Amygdala (tissue), 56 donors: Measurements from ENCODE around the gene CES3.
"Not testable (repeated sequence)": the region's sequence is repeated elsewhere in the genome, so short reads cannot be mapped to it uniquely, and the experiment has no call there.

Experiments
- DNase-seq, 56 donors: peaks; one replicate each; lab custom pipeline; 2025; lab: John Stamatoyannopoulos, UW

Gene CES3

DNA sequence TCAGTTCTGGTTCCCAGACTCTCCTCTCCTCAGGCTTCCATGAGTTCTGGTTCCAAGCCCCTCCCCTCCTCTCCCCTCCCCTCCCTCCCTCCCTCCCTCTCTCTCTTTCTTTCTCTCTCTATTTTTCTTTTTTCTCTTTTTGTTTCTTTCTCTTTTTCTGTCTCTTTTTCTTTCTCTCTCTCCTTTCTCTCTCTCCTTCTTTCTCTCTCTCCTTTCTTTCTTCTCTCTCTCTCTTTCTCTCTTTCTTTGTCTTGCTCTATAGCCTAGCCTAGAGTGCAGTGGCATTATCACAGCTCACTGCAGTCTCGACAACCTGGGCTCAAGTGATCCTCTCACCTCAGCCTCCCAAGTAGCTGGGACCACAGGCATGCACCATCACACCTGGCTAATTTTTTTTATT is 796 bp upstream of the CES3 start:
- no peak for DNase-seq

DNA sequence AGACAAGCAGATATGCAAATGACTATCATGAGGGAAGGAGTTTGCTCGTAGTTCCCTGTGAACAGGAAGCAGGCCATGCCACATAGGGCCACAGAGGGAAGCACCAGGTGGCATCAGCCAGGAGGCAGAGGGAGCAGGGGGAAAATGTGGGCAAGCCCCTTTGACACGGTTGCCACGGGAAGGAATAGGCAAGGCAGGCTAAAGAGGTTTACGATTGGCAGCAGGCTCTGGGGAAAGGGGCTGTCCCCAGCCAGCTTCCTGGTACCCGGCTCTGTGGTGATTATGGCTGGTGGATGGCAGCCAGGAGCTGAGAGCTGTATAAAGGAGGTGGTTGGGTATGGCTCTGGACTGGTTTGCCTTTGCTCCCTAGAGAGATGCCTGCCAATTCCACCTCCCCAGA is 848 bp downstream of the CES3 start:
- DNase-seq: no peak

DNA sequence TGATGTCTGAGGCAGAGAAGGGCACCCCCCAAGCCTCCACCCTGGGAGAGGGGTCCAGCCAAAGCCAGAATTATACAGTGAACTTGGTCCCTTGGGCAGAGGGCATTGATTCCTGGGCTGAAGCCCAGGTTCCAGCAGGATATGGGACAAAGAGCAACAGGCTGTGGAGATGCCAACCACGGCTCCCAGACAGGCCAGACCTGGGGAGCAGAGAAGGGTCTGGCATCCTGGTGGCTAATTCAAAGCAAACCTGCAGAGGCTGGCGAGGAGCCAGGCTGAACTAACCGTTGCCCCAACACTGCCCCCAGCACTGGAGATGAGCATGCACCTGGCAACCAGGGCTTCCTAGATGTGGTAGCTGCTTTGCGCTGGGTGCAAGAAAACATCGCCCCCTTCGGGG is 3.0 kb downstream of the CES3 start:
- no peak for DNase-seq

DNA sequence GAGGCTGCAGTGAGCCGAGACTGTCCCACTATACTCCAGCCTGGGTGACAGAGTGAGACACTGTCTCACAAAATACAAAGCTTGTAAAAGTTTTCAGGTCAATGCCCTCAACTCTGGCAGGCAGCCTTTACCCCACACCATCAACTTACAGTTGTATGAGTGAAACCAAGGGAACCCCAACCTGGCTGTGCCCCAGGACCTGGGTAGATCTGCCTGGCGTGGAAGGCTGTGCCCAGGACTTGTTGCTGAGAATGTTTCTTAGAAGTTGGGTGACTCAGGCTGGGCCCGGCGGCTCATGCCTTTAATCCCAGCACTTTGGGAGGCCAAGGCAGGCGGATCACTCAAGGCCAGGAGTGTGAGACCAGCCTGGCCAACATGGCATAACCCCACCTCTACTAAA is 7.8 kb downstream of the CES3 start:
- DNase-seq: peak in 5 of 56 donors; percentile 11 to 50 (median 24)

DNA sequence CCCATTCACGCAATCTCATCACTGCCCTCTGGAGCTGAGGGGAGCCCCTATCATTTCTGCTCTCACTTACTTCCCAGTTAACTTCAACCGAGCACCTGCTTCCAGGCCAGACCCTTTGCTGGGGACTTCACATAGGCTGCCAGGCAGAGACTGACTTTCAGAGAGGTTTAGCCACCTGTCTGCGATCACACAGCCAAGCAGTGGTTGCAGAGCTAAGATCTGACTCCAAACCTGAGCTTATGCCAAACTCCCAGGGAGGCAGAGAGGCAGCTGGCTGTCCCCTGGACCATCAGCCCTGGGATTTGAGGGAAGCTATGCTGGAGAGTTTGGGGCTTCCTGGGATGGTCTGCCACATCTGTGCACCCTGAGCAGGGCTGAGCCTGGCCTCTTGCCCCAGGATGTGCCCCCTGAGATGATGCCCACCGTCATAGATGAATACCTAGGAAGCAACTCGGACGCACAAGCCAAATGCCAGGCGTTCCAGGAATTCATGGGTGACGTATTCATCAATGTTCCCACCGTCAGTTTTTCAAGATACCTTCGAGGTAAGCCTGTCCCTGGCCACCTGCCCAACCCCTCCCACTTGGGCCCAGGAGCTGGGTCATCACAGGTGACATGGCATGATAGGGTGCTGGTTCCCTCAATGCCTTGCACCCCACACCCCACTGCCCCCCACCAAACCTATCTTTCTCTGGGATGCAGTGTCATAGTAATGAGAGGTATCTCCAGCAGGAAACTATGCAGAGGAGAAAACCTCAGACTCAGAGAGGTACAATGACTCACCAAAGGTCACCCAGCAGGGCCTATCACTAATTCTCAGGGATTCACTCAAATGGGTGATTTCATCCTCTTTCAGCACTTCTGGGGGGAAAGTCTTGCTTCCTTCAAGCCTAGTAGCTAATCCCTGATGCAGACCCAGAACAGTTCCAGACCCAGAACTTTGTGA is 10.0 kb downstream of the CES3 start:
- no peak for DNase-seq

DNA sequence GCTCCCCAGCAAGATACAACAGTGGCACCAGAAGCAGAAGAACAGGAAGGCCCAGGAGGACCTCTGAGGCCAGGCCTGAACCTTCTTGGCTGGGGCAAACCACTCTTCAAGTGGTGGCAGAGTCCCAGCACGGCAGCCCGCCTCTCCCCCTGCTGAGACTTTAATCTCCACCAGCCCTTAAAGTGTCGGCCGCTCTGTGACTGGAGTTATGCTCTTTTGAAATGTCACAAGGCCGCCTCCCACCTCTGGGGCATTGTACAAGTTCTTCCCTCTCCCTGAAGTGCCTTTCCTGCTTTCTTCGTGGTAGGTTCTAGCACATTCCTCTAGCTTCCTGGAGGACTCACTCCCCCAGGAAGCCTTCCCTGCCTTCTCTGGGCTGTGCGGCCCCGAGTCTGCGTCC is 11.9 kb downstream of the CES3 start:
- DNase-seq: no peak

DNA sequence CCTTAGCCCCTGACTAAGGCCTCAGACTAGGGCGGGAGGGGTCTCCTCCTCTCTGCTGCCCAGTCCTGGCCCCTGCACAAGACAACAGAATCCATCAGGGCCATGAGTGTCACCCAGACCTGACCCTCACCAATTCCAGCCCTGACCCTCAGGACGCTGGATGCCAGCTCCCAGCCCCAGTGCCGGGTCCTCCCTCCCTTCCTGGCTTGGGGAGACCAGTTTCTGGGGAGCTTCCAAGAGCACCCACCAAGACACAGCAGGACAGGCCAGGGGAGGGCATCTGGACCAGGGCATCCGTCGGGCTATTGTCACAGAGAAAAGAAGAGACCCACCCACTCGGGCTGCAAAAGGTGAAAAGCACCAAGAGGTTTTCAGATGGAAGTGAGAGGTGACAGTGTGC is 12.7 kb downstream of the CES3 start:
- no peak for DNase-seq

DNA sequence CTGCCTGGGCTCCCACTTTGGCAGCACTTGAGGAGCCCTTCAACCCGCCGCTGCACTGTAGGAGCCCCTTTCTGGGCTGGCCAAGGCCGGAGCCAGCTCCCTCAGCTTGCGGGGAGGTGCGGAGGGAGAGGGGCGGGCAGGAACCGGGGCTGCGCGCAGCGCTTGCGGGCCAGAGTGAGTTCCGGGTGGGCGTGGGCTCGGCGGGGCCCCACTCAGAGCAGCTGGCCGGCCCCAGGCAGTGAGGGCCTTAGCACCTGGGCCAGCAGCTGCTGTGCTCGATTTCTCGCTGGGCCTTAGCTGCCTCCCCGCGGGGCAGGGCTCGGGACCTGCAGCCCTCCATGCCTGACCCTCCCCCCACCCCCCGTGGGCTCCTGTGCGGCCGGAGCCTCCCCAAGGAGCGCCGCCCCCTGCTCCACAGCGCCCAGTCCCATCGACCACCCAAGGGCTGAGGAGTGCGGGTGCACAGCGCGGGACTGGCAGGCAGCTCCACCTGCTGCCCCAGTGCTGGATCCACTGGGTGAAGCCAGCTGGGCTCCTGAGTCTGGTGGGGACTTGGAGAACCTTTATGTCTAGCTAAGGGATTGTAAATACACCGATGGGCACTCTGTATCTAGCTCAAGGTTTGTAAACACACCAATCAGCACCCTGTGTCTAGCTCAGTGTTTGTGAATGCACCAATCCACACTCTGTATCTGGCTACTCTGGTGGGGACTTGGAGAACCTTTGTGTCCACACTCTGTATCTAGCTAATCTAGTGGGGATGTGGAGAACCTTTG is 13.3 kb downstream of the CES3 start:
- DNase-seq: not testable (repeated sequence)

DNA sequence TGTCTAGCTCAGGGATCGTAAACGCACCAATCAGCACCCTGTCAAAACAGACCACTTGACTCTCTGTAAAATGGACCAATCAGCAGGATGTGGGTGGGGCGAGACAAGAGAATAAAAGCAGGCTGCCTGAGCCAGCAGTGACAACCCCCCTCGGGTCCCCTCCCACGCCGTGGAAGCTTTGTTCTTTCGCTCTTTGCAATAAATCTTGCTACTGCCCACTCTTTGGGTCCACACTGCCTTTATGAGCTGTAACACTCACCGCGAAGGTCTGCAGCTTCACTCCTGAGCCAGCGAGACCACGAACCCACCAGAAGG is 13.8 kb downstream of the CES3 start:
- not testable (repeated sequence) for DNase-seq

DNA sequence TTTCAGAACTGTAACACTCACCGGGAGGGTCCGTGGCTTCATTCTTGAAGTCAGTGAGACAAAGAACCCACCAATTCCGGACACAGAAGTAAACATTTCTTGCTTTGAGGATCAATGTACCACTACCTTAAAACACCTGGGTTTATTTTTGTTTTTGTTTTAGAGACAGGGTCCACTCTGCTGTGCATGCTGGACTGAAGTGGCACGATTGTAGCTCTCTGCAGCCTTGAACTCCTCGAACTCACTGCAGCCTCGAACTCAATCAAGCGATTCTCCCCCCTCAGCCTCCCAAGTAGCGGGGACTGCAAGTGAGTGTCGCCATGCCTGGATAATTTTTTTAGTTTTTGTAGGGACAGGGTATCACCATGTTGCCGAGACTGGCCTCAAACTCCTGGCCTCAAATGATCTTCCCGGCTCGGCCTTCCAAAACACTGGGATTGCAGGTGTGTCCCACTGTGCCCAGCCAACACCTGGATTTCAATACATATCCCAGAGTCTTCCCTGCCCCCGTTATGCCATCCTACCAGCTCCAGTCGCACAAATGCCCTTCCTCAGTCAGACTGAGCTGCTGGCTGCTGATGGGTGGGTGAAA is 14.3 kb downstream of the CES3 start:
- DNase-seq: no peak

DNA sequence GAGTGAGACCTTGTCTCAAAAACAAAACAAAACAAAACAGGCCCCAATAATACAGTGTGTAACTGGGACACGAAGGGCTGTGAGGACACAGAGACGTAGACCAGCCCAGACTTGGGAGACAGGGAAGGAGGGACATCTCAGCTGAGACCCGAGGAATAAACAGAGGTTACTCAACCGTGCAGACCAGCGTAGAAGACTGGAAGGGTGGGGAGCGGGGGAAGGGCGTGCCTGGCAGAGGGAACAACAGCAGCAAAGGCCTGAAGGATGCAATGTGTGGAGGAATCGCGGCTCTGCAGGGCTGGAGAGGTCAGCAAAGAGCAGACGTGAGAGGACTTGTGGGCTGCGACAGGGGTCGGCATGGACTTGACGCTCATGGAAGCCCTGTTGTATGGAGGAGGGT is 15.7 kb downstream of the CES3 start:
- DNase-seq: no peak

DNA sequence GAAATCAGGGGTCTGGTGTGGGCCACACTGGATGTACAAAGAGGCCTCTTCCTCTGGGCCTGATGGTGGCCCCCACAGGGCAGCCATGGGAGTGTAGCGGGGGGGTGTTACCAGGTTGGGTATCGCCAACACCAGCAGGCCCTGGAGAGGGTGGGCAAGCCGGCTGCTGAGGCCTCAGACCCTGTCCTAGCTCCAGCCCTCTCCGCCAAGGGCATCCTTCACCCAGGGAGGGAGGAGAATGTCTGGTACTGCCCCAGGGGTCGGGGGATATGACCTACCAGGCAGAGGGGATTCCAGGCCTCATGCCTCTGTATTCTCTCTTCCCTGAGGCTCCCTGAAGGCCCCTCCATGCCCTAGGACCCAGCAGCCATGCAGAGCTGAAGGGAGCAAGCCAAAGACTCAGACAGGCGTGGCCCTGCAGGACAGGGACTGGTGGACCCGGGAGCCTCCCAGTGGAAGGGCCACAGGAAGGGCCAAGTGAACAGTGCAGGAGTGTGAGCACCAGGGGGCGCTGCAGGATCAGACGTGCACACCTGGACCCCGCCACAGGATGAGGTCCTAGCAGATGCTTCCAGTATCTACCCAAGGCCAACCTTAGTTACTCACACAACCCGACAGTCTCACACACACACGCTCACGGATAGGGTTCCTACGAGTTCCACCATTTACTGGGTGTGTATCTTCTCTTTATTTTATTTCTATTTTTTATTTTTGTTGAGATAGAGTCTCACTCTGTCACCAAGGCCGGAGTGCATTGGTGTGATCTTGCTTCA is 16.5 kb downstream of the CES3 start:
- peak in 55 of 56 donors; percentile 30 to 94 (median 73) for DNase-seq

DNA sequence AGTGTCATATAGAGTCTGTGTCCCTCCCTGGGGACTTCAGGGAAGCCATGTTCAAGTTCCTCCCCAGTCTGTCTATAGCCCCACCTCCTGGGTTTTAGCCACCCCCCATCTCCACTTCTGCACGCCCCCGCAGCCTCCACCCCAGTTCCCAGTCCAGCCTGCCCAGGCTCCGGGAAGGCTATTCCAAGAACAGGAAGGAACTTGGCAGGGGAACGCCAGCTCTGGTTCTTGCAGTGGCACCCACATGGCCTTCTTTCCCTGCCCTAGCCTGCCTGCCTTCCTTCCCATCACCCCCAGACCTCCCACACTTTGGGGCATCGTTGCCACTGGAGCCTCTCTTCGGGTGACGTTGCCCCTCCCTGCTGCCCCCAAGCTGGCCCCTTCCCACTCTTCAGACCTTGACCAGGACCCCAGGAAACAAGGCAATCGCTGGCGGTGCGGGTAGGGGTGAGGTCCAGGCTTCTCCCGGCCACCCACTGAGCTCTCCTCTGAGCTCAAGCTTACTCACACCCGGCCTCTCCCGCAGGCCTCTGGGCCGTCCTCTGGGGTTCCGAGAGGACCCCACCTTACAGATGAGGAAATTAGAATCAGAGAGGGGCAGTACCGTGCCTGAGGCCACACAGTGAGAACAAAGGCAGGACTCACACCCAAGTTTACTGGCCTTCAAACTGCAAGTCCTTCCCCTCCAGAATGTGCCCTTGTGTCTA is 18.1 kb downstream of the CES3 start:
- DNase-seq: peak in 4 of 56 donors; percentile 4 to 19 (median 12)

DNA sequence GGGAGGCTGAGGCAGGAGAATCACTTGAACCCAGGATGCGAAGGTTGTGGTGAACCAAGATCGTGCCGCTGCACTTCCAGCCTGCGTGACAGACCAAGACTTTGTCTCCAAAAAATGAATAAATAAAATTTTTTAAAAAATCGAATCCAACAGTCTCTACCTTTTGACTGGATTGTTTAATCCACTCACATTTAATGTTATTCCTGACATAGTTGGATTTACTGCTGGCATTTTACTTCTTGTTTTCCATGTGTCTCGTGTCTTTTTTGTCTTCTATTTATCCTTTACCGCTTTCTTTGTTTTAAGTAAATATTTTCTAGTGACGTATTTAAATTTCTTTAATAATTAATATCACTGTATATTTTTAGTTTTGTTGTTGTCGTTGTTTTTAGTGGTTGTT is 22.0 kb downstream of the CES3 start:
- DNase-seq: no peak

DNA sequence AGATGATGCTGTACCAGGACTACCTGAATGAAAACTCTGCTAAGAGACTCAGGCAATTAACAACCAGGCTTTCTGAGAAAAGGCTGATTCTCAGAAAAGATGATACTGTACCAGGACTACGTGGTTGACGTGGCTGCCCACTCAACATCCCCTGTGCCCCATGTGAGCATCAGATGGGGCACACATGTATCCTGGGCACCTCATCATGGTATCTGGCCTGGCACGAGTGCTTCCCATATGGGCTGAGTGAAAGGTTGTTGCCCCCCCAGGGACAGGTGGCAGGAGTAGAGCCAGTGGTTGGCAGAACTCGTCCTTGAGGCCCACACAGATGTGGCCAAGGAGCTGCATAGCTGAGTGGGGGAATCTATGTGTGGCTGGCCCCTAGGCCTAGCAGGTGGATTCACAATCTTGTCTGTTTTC is 23.8 kb downstream of the CES3 start:
- DNase-seq: no peak

DNA sequence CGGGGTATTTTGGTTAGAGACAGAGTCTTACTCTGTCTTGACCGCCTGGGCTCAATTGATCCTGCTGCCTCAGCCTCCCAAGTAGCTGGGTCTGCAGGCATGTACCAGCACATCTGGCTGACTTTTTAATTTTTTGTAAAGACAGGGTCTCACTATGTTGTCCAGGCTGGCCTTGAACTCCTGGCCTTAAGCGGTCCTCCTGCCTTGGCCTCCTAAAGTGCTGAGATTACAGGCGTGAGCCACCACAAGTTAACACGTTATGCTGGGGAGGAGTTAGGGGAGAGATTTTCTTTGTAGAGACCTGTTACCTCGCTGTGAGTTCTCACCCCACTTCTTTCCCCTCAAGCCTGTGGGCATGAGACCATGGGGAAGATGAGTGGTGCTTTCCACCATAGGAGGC is 25.5 kb downstream of the CES3 start:
- no peak for DNase-seq

DNA sequence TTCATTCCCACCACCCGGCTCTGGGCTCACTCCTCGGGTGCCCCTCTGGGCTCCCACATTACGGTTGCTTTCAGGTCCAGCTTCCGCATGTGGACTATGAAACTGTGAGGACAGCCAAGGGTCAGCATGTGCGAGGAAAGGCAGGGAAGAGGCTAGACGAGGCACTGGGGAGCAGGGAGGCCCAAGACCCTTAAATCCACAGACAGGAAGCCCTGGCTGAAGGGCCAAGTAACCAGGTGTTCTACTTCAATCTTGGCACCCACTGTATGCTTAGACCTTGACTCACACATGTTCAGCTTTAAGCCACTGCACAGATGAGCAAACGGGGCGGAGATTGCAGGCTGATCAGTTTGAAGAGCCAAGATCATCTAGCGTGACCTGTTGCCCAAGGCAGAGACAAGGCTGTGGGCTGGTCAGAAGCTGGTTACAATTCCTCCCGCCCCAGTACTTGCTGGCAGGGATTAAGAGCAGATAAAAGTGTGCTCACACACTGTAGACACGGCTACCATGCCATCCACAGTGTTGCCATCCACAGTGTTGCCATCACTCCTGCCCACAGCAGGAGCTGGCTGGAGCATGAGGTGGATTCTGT is 27.2 kb downstream of the CES3 start, which contains the start of gene CES4A:
TSS of gene CES4A (plus strand) at position 393 of the 592 bp plus-strand sequence. CDS start at position 577, 184 bp downstream.
- no peak for DNase-seq

DNA sequence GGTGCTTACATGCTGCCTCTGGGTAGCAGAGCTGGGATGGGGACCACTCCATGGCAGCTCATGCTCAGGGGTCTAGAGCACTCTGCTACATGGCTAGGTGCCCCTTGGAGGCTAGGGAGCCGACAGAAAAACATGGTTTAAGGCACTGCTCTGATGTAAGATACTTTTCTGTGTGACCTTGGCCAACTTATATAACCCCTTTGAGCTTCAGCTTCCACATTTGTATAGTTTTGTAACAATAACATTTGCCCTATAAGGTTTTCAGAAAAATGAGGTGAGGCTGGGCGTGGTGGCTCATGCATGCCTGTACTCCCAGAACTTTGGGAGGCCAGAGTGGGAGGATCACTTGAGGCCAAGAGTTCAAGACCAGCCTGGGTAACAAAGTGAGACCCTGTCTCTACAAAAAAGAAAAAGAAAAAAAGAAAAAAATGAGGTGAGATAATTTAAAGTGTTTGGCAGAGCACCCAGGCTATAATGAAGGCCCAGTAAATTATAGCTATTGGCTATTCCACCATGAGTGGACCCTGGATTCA is 30.5 kb downstream of the CES3 start:
- DNase-seq: no peak

DNA sequence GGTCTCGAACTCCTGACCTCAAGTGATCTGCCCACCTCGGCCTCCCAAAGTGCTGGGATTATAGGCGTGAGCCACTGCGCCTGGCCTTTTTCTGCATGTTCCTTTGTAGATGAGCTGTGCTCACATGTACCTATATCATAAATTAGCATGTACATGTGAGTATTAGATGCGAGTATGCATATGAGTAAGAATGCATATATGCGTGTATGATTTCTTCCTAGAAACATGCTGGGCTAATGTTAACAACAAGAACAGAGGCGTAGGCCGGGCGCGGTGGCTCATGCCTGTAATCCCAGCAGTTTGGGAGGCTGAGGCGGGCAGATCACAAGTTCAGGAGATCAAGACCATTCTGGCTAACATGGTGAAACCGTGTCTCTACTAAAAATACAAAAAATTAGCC is 32.5 kb downstream of the CES3 start:
- not testable (repeated sequence) for DNase-seq
